Measurements from ENCODE around the gene STK10.

GRCh38 chr5:172064358-172064757, 123.7 kb downstream of the STK10 start:
- TF ChIP-seq EZH2 (IDR thresholded peaks at IDR 0.05; ENCODE audit: borderline replicate concordance, low read depth, low read length, severe bottlenecking) = no peak
- TF ChIP-seq, protein P1, sequence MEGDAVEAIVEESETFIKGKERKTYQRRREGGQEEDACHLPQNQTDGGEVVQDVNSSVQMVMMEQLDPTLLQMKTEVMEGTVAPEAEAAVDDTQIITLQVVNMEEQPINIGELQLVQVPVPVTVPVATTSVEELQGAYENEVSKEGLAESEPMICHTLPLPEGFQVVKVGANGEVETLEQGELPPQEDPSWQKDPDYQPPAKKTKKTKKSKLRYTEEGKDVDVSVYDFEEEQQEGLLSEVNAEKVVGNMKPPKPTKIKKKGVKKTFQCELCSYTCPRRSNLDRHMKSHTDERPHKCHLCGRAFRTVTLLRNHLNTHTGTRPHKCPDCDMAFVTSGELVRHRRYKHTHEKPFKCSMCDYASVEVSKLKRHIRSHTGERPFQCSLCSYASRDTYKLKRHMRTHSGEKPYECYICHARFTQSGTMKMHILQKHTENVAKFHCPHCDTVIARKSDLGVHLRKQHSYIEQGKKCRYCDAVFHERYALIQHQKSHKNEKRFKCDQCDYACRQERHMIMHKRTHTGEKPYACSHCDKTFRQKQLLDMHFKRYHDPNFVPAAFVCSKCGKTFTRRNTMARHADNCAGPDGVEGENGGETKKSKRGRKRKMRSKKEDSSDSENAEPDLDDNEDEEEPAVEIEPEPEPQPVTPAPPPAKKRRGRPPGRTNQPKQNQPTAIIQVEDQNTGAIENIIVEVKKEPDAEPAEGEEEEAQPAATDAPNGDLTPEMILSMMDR (IDR thresholded peaks at IDR 0.05; ENCODE audit: borderline replicate concordance, extremely low read depth, low read length, poor library complexity, severe bottlenecking) = no peak
